ENCODE measurements around the gene ID3. TPM values are rescaled to one million over a fixed set of nuclear protein-coding genes. Genes with fewer than 3 reads are reported as not detected.

Gene ID3
- total RNA-seq, 1 donor from 2014 or later: 91.4 TPM

DNA sequence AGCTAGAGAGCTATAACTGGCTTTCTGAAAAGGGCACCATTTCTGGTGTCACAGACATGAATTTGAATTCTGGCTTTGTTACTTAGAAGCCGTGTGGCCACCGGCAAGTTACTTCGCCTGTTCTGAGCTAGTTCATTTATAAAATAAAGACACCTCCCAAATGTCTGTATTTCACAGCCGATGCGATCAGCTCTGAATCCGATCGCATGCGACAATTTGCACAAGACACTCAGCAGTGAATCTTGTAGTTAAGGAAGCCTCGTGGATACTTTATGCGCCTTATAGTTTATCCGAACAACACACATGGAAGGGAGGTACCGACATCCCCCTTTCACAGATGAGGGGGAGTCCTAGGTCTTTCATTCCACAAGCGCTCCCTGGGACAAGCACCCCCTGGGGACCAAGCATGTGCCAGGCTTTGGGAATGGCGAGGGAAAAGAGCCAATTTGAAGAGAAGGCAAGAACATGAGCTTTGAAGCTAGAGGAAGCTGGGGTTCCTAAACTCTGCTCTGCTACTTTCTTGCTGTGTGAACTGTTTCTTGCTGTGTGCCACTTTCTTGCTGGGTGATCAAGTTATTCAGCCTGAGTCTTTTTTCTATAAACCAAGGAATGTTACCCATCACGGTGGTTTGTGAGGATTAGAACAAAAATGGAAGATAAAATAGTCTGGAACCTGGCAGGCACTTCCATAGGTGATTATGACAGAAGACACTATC lies 3.9 kb downstream of the ID3 start:
- H3K4me3 Mint-ChIP-seq (ENCODE audit: unreplicated experiment): peak overlapping the region; percentile 87
- Histone ChIP-seq H3K9ac (ENCODE audit: low read length) (peak overlapping the region; percentile 99), H3K79me2 (ENCODE audit: insufficient read depth, low read length) (peaks cover 32% of the 10 kb centered on the region), H3K36me3 (ENCODE audit: insufficient read depth, low read length) (no peaks in the 10 kb centered on the region), H3K9me3 (ENCODE audit: insufficient read depth, low read depth, low read length) (no peaks in the 10 kb centered on the region), H4K20me1 (ENCODE audit: insufficient read depth, low read length) (peaks cover 32% of the 10 kb centered on the region), H3K27ac (ENCODE audit: low read depth, low read length) (peak overlapping the region; percentile 97), H3K4me3 (ENCODE audit: insufficient read depth, low read depth, low read length) (peak overlapping the region; percentile 97), H2AFZ (ENCODE audit: low read depth, low read length) (no peak overlapping the region), H3K4me1 (ENCODE audit: insufficient read depth, low read length) (peaks cover 41% of the 10 kb centered on the region), H3K4me2 (ENCODE audit: low read length) (peak overlapping the region; percentile 89), H3K27me3 (ENCODE audit: insufficient read depth, low read length) (no peaks in the 10 kb centered on the region)
- H3K9me3 Mint-ChIP-seq (ENCODE audit: unreplicated experiment): no peaks in the 10 kb centered on the region
- H3K4me1 Mint-ChIP-seq (ENCODE audit: low read depth, unreplicated experiment): peaks cover 33% of the 10 kb centered on the region
- H3K27ac Mint-ChIP-seq (ENCODE audit: unreplicated experiment): peak overlapping the region; percentile 97
- peaks cover 4% of the 10 kb centered on the region for H3K36me3 Mint-ChIP-seq (ENCODE audit: low read depth, unreplicated experiment)
- FAIRE-seq: no peak
- H3K27me3 Mint-ChIP-seq (ENCODE audit: low read depth, unreplicated experiment): peaks cover 10% of the 10 kb centered on the region
- DNase-seq (ENCODE audit: low read depth): peak; percentile 64
- TF ChIP-seq CTCF (IDR thresholded peaks at IDR 0.05; ENCODE audit: insufficient read depth, low read depth, low read length) (no peak), EZH2 (IDR thresholded peaks at IDR 0.05; ENCODE audit: insufficient read depth, low read length) (no peak)

- Mint-ChIP-seq H3K27me3 (ENCODE audit: low read depth, unreplicated experiment) (peaks cover 10% of the 10 kb centered on the region), H3K27ac (ENCODE audit: unreplicated experiment) (peak overlapping the region; percentile 97), H3K36me3 (ENCODE audit: low read depth, unreplicated experiment) (peaks cover 4% of the 10 kb centered on the region), H3K4me3 (ENCODE audit: unreplicated experiment) (peak overlapping the region; percentile 87), H3K9me3 (ENCODE audit: unreplicated experiment) (no peaks in the 10 kb centered on the region), H3K4me1 (ENCODE audit: low read depth, unreplicated experiment) (peaks cover 27% of the 10 kb centered on the region)
- Histone ChIP-seq H3K4me1 (ENCODE audit: insufficient read depth, low read length) (peaks cover 34% of the 10 kb centered on the region), H3K79me2 (ENCODE audit: insufficient read depth, low read length) (peaks cover 26% of the 10 kb centered on the region), H3K27ac (ENCODE audit: low read depth, low read length) (peak overlapping the region; percentile 97), H3K9ac (ENCODE audit: low read length) (peak overlapping the region; percentile 99), H3K4me3 (ENCODE audit: insufficient read depth, low read depth, low read length) (peak overlapping the region; percentile 97), H3K36me3 (ENCODE audit: insufficient read depth, low read length) (no peaks in the 10 kb centered on the region), H3K27me3 (ENCODE audit: insufficient read depth, low read length) (no peaks in the 10 kb centered on the region), H3K4me2 (ENCODE audit: low read length) (peak overlapping the region; percentile 89), H2AFZ (ENCODE audit: low read depth, low read length) (peak overlapping the region; percentile 72), H3K9me3 (ENCODE audit: insufficient read depth, low read depth, low read length) (no peaks in the 10 kb centered on the region), H4K20me1 (ENCODE audit: insufficient read depth, low read length) (peaks cover 32% of the 10 kb centered on the region)
- DNase-seq (ENCODE audit: low read depth) (peak; percentile 70), FAIRE-seq (no peak)
- TF ChIP-seq EZH2 (IDR thresholded peaks at IDR 0.05; ENCODE audit: insufficient read depth, low read length): no peak
- TF ChIP-seq CTCF (IDR thresholded peaks at IDR 0.05; ENCODE audit: insufficient read depth, low read depth, low read length): no peak
Observed at GRCh38 chr1:23554481-23555269, 4.6 kb downstream of the ID3 start.

Measured in astrocyte (in vitro differentiated cells and primary cell).